Daoy (cell line): Measurements from ENCODE around the gene GPATCH2L. TPM values are rescaled to one million over a fixed set of nuclear protein-coding genes. Genes with fewer than 3 reads are reported as not detected.

ENCODE experiments used
- DNase-seq: peaks from one replicate; pipeline ENCODE4 v3.0.0-alpha.2; 2015; ENCODE audit warnings: low read depth
- total RNA-seq: library from RNA; depleted of rRNA; stranded (reverse); fragments of >200 nt; shearing (Covaris generic); gene quantifications from 2 replicates; pipeline ENCODE4 v1.2.3, GENCODE V29; 2014; rRNA removed

Gene GPATCH2L
- total RNA-seq, 1 experiment from 2014 or later: 86.1 TPM

GRCh38 chr14:76256545-76256944 lies 104.8 kb downstream of the GPATCH2L start:
- no peak for DNase-seq

- DNase-seq: no peak
Measured at GRCh38 chr14:76257111-76257803, 105.5 kb downstream of the GPATCH2L start.

GRCh38 chr14:76257842-76258397 lies 106.2 kb downstream of the GPATCH2L start:
- no peak for DNase-seq

GRCh38 chr14:76259029-76259735 lies 107.5 kb downstream of the GPATCH2L start:
- DNase-seq: no peak

GRCh38 chr14:76260749-76261148 lies 109.0 kb downstream of the GPATCH2L start:
- DNase-seq: no peak

GRCh38 chr14:76261371-76261811 lies 109.7 kb downstream of the GPATCH2L start:
- DNase-seq: no peak

GRCh38 chr14:76262641-76263040 lies 110.9 kb downstream of the GPATCH2L start:
- no peak for DNase-seq

Other genes starting within 250 kb of the GPATCH2L start
- gene TGFB3, start 169.9 kb upstream of the GPATCH2L start, total RNA-seq: 2.9 and 4.3 TPM in 2 replicates
- 41.5 and 56.5 TPM in 2 replicates for gene IFT43, start 166.2 kb upstream of the GPATCH2L start, total RNA-seq
- 0.27 TPM in 1 of 2 replicates, not detected in the other for gene ESRRB, start 224.2 kb downstream of the GPATCH2L start, total RNA-seq